DOHH2 (cell line): Measurements from ENCODE around the gene SCN1A.

Source experiments
- H3F3A ChIP-seq: fragments of 200-600 bp; sonication (generic), shearing (Covaris generic); 2 replicates; pipeline ENCODE4 v1.6.0; 2016; ENCODE audit warnings: antibody characterized with exemption, mild to moderate bottlenecking; ENCODE audit not compliant: control insufficient read depth, insufficient read depth
- H3K27ac ChIP-seq: fragments of 200-600 bp; sonication (generic); 2 replicates; pipeline ENCODE4 v1.5.1; 2014; ENCODE audit warnings: low read depth, mild to moderate bottlenecking, low read length, moderate library complexity
- H3K27me3 ChIP-seq: fragments of 200-600 bp; sonication (generic); 2 replicates; pipeline ENCODE4 v1.6.1; 2014; ENCODE audit warnings: mild to moderate bottlenecking, low read length, mixed read lengths; ENCODE audit not compliant: control insufficient read depth
- H3K36me3 ChIP-seq: fragments of 200-600 bp; sonication (generic); 2 replicates; pipeline ENCODE4 v1.6.1; 2014; ENCODE audit warnings: mild to moderate bottlenecking, low read length, moderate library complexity, mixed read lengths; ENCODE audit not compliant: control insufficient read depth
- H3K4me1 ChIP-seq: fragments of 200-600 bp; sonication (generic); 2 replicates; pipeline ENCODE4 v1.6.1; 2014; ENCODE audit warnings: mild to moderate bottlenecking, low read length, mixed read lengths; ENCODE audit not compliant: control insufficient read depth
- H3K4me2 ChIP-seq: fragments of 200-600 bp; sonication (generic); 2 replicates; pipeline ENCODE4 v1.6.0; 2014; ENCODE audit warnings: mild to moderate bottlenecking, low read length, moderate library complexity
- H3K4me3 ChIP-seq: fragments of 200-600 bp; sonication (generic); 2 replicates; pipeline ENCODE4 v1.5.1; 2014; ENCODE audit warnings: mild to moderate bottlenecking, low read length, mixed read lengths
- H3K79me2 ChIP-seq: fragments of 200-600 bp; sonication (generic); 2 replicates; pipeline ENCODE4 v1.6.1; 2014; ENCODE audit warnings: mild to moderate bottlenecking, low read length, mixed read lengths; ENCODE audit not compliant: control insufficient read depth
- H3K9me2 ChIP-seq: fragments of 200-600 bp; sonication (generic); replicated peaks from 2 replicates; pipeline ENCODE4 v1.6.1; 2014; ENCODE audit warnings: mild to moderate bottlenecking, low read length, mixed read lengths; ENCODE audit not compliant: control insufficient read depth
- H3K9me3 ChIP-seq: fragments of 200-600 bp; sonication (generic); 2 replicates; pipeline ENCODE4 v1.6.1; 2014; ENCODE audit warnings: antibody characterized with exemption, low read length, mixed read lengths; ENCODE audit not compliant: control insufficient read depth, insufficient read depth
- H4K20me1 ChIP-seq: fragments of 200-600 bp; sonication (generic); 2 replicates; pipeline ENCODE4 v1.6.0; 2014; ENCODE audit warnings: low read depth, mild to moderate bottlenecking, antibody characterized with exemption, low read length, moderate library complexity; ENCODE audit not compliant: control insufficient read depth, insufficient read depth
- CTCF ChIP-seq: fragments of 200-600 bp; sonication (generic); IDR thresholded peaks from one replicate; pipeline ENCODE4 v1.5.1; 2014; ENCODE audit warnings: antibody characterized with exemption, mild to moderate bottlenecking, low read depth, low read length; ENCODE audit not compliant: poor library complexity, severe bottlenecking
- EZH2phosphoT487 ChIP-seq: fragments of 200-600 bp; sonication (generic); IDR thresholded peaks from 2 replicates; pipeline ENCODE4 v1.6.1; 2017; ENCODE audit warnings: borderline replicate concordance, mild to moderate bottlenecking, antibody characterized with exemption, low read length, moderate library complexity, mixed read lengths

SCN1A gene

DNA sequence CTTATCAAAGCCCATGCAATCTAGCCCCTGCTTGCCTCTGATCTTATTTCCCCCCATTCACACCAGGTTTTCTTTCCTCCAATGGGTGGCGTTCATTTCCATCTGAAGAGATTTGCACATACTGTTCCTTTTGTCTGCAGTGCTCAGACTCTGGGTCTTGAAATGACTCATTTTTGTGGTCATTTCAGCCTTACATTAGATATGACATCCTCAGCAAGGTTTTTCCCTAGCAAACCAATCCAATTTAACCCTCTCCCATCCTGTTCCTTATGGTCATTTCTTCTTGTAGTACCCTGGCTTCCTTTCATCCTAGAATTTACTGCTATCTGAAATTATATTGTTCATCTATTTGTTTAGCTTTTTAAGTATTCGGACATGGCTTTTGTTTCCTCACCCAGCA is 42.5 kb upstream of the SCN1A start:
- no peaks in the 10 kb centered on the region for H3F3A ChIP-seq
- no peaks in the 10 kb centered on the region for H3K36me3 ChIP-seq
- no peaks in the 10 kb centered on the region for H3K9me3 ChIP-seq
- TF ChIP-seq EZH2phosphoT487: no peak
- no peak for TF ChIP-seq CTCF
- no peak overlapping the region for H3K27ac ChIP-seq
- no peak overlapping the region for H3K4me3 ChIP-seq
- no peaks in the 10 kb centered on the region for H3K79me2 ChIP-seq
- H3K4me1 ChIP-seq: no peaks in the 10 kb centered on the region
- no peak overlapping the region for H3K4me2 ChIP-seq
- H3K27me3 ChIP-seq: no peaks in the 10 kb centered on the region
- H4K20me1 ChIP-seq: no peaks in the 10 kb centered on the region
- H3K9me2 ChIP-seq: no peaks in the 10 kb centered on the region

DNA sequence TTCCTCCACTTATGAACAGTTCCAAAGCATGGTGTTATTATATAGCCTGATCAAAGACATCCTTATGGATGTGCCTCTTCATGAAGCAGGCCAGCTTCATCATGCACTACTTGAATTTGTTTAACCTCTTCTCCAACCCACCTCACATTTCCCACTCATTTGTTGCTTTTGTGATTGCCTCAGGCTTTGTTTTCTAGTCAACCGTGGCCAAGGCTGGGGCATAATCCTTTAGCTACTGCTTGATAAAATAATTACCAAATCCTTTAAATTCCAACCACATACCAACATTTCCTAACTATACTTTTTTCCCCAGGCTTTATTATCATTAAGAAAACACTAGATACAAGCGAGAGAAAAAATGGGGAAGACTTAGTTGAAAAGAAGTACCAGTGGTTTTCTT is 39.6 kb upstream of the SCN1A start:
- Histone ChIP-seq H3K4me1 (no peaks in the 10 kb centered on the region), H3F3A (no peaks in the 10 kb centered on the region)
- TF ChIP-seq EZH2phosphoT487 (no peak), CTCF (no peak)

GRCh38 chr2:166163775-166164174 is 36.0 kb upstream of the SCN1A start:
- TF ChIP-seq EZH2phosphoT487 (no peak), CTCF (no peak)
- no peaks in the 10 kb centered on the region for H3K9me2 ChIP-seq
- H3K9me3 ChIP-seq: no peaks in the 10 kb centered on the region

More for the DNA sequence above, 39.6 kb upstream of the SCN1A start:
- Histone ChIP-seq H3K4me3 (no peak overlapping the region), H3K27ac (no peak overlapping the region), H3K4me2 (no peak overlapping the region), H3K27me3 (no peaks in the 10 kb centered on the region), H4K20me1 (no peaks in the 10 kb centered on the region), H3K9me2 (no peaks in the 10 kb centered on the region), H3K9me3 (no peaks in the 10 kb centered on the region), H3K36me3 (no peaks in the 10 kb centered on the region), H3K79me2 (no peaks in the 10 kb centered on the region)

GRCh38 chr2:166158546-166158945 is 30.7 kb upstream of the SCN1A start:
- no peaks in the 10 kb centered on the region for H3K79me2 ChIP-seq
- TF ChIP-seq EZH2phosphoT487 (no peak), CTCF (no peak)
- no peak overlapping the region for H3K4me3 ChIP-seq
- no peaks in the 10 kb centered on the region for H3K9me2 ChIP-seq
- H3K36me3 ChIP-seq: no peaks in the 10 kb centered on the region
- H3K27me3 ChIP-seq: peaks cover 3% of the 10 kb centered on the region
- H3K9me3 ChIP-seq: no peaks in the 10 kb centered on the region
- H3K4me2 ChIP-seq: no peak overlapping the region
- H3K27ac ChIP-seq: no peak overlapping the region
- H4K20me1 ChIP-seq: no peaks in the 10 kb centered on the region
- H3F3A ChIP-seq: no peaks in the 10 kb centered on the region
- H3K4me1 ChIP-seq: no peaks in the 10 kb centered on the region

More at GRCh38 chr2:166163775-166164174, 36.0 kb upstream of the SCN1A start:
- no peaks in the 10 kb centered on the region for H3K4me1 ChIP-seq
- no peaks in the 10 kb centered on the region for H4K20me1 ChIP-seq
- H3K4me2 ChIP-seq: no peak overlapping the region
- no peaks in the 10 kb centered on the region for H3F3A ChIP-seq
- H3K27ac ChIP-seq: no peak overlapping the region
- no peaks in the 10 kb centered on the region for H3K36me3 ChIP-seq
- H3K27me3 ChIP-seq: no peaks in the 10 kb centered on the region
- H3K79me2 ChIP-seq: no peaks in the 10 kb centered on the region
- no peak overlapping the region for H3K4me3 ChIP-seq
